ENCODE measurements around the gene SCLY.
"Not testable (repeated sequence)": the region's sequence is repeated elsewhere in the genome, so short reads cannot be mapped to it uniquely, and the experiment has no call there.

Gene SCLY

GRCh38 chr2:238106698-238107524 lies 46.1 kb downstream of the SCLY start:
- FAIRE-seq (no peak), DNase-seq (ENCODE audit: insufficient read length, low spot score) (no peak)

GRCh38 chr2:238107525-238108422 lies 47.0 kb downstream of the SCLY start:
- FAIRE-seq, result peak; percentile 93
- peak; percentile 78 for DNase-seq (ENCODE audit: insufficient read length, low spot score)

- DNase-seq (ENCODE audit: insufficient read length, low spot score) (peak; percentile 62), FAIRE-seq (no peak)
Observed at GRCh38 chr2:238108423-238109183, 47.8 kb downstream of the SCLY start.

GRCh38 chr2:238113611-238114010 lies 52.8 kb downstream of the SCLY start:
- DNase-seq (ENCODE audit: insufficient read length, low spot score) (no peak), FAIRE-seq (no peak)

GRCh38 chr2:238114331-238114841 lies 53.6 kb downstream of the SCLY start:
- FAIRE-seq (no peak), DNase-seq (ENCODE audit: insufficient read length, low spot score) (no peak)

- no peak for DNase-seq (ENCODE audit: insufficient read length, low spot score)
- FAIRE-seq, result no peak
Observed at GRCh38 chr2:238114851-238115660, 54.3 kb downstream of the SCLY start.

- FAIRE-seq; DNase-seq (ENCODE audit: insufficient read length, low spot score): not testable (repeated sequence)
Observed at GRCh38 chr2:238115709-238116108, 54.9 kb downstream of the SCLY start.

- DNase-seq (ENCODE audit: insufficient read length, low spot score) (no peak), FAIRE-seq (no peak)
Observed at GRCh38 chr2:238116298-238117198, 55.7 kb downstream of the SCLY start.

GRCh38 chr2:238117199-238118154 lies 56.7 kb downstream of the SCLY start:
- FAIRE-seq, result no peak
- no peak for DNase-seq (ENCODE audit: insufficient read length, low spot score)

GRCh38 chr2:238119756-238120462 lies 59.1 kb downstream of the SCLY start:
- DNase-seq (ENCODE audit: insufficient read length, low spot score), result no peak
- no peak for FAIRE-seq

GRCh38 chr2:238120463-238121298 lies 59.9 kb downstream of the SCLY start:
- DNase-seq (ENCODE audit: insufficient read length, low spot score), result no peak
- FAIRE-seq, result no peak

GRCh38 chr2:238121511-238122286 lies 60.9 kb downstream of the SCLY start:
- no peak for FAIRE-seq
- no peak for DNase-seq (ENCODE audit: insufficient read length, low spot score)

- FAIRE-seq, result no peak
- DNase-seq (ENCODE audit: insufficient read length, low spot score), result no peak
Observed at GRCh38 chr2:238122287-238123217, 61.8 kb downstream of the SCLY start.

GRCh38 chr2:238123218-238123971 lies 62.6 kb downstream of the SCLY start:
- no peak for FAIRE-seq

More at GRCh38 chr2:238123218-238123971, 62.6 kb downstream of the SCLY start:
- DNase-seq (ENCODE audit: insufficient read length, low spot score), result no peak
